Spleen (tissue), 7 donors: ENCODE results near the gene CFAP221.

Experiments
- CTCF ChIP-seq, 11 experiments: fragments of 200-600 bp in 7 of 11; fragments of 450-650 bp in 4 of 11; sonication (generic) in 4 of 11; IDR thresholded peaks in 8 of 11; conservative IDR thresholded peaks in 3 of 11; 1 replicate in 7 of 11; 2 replicates in 4 of 11; pipeline versions ENCODE4 v1.4.0 to v1.8.0; 2016 to 2021; ENCODE audit warnings: antibody characterized with exemption in 11 of 11, inconsistent platforms in 4 of 11, mild to moderate bottlenecking in 1 of 11
- POLR2A ChIP-seq, 3 donors: fragments of 450-650 bp; IDR thresholded peaks; one replicate each; pipeline ENCODE4 v1.5.1; 2017; ENCODE audit warnings: antibody characterized with exemption in 3 of 3, mild to moderate bottlenecking in 1 of 3
- POLR2AphosphoS5 ChIP-seq, 3 donors: sonication (generic); formaldehyde crosslinking; IDR thresholded peaks; one replicate each; pipeline ENCODE4 v1.5.1; 2017; ENCODE audit warnings: antibody characterized with exemption in 3 of 3
- donor health status: DM: no; HTN: no; CAD: no; lungs with moderate emphysema.
- donor health status: DM: no; HTN: no; CAD: no.
- donor health status: DM: no; HTN: no; CAD: no.

DNA sequence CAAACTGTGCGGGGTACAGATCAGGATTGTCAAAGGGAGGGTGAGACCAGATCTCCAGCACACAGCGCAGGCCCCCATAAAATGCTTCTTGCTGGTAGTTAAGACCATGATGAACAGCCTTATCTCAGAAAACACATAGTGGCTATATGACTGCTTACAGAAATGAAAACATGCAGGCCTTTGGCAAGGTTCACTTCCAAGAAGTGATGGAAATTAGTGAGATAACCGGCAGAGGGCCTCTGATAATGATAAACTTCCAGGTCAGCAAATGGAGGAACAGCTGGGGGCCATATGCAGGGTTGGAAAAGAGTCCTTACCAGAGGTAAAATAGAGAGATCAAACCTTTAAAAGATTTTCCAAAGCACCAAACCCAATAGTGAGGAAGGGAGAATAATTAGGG lies 46.6 kb downstream of the CFAP221 start:
- TF ChIP-seq POLR2A (IDR thresholded peaks at IDR 0.05) = no peak
- no peak for TF ChIP-seq POLR2AphosphoS5 (IDR thresholded peaks at IDR 0.05)
- no peak for TF ChIP-seq CTCF (IDR thresholded peaks at IDR 0.05 in 8 of 11, conservative IDR thresholded peaks at IDR 0.05 in 3 of 11)
